H1 (cell line): Measurements from ENCODE around the gene CPED1. TPM values are rescaled to one million over a fixed set of nuclear protein-coding genes. Genes with fewer than 3 reads are reported as not detected.

Experiments used
- CTCF ChIA-PET: fragments of 300-600 bp; sonication (Branson Sonifier 250); formaldehyde crosslinking; loops from one replicate; lab custom pipeline; 2021; ENCODE audit not compliant: partially characterized antibody; lab: Charles Lee
- POLR2A ChIA-PET: fragments of 300-600 bp; sonication (Branson Sonifier 250); formaldehyde crosslinking; loops from one replicate; lab custom pipeline; 2021; ENCODE audit warnings: inconsistent platforms; ENCODE audit not compliant: partially characterized antibody; lab: Charles Lee
- DNase-seq, 2 experiments: peaks; one replicate each; pipeline versions ENCODE4 v3.0.0 to v3.0.0-alpha.2; 2010 to 2022; ENCODE audit warnings: low spot score in 2 of 2, low read depth in 1 of 2, mixed read lengths in 1 of 2
- FAIRE-seq: peaks from 2 replicates; lab custom pipeline; 2011; peaks lifted over from hg19 to GRCh38; lab: Jason Lieb, UNC
- H2AFZ ChIP-seq: 2 replicates; pipeline ENCODE4 v1.8.1; 2012; ENCODE audit warnings: low read length, inconsistent platforms
- H2AK5ac ChIP-seq: 2 replicates; pipeline ENCODE4 v1.6.1; 2013; ENCODE audit warnings: low read depth, low read length
- H2BK120ac ChIP-seq: replicated peaks from 2 replicates; pipeline ENCODE3; 2013; ENCODE audit warnings: low read depth, low read length, inconsistent platforms
- H2BK12ac ChIP-seq: 2 replicates; pipeline ENCODE4 v1.6.1; 2013; ENCODE audit warnings: low read depth, low read length
- H2BK15ac ChIP-seq: 2 replicates; pipeline ENCODE4 v1.6.1; 2013; ENCODE audit warnings: low read length
- H2BK20ac ChIP-seq: 2 replicates; pipeline ENCODE4 v1.6.1; 2013; ENCODE audit warnings: low read length
- H2BK5ac ChIP-seq: 2 replicates; pipeline ENCODE4 v1.6.1; 2013; ENCODE audit warnings: low read depth, low read length
- H3K14ac ChIP-seq: 2 replicates; pipeline ENCODE4 v1.6.1; 2013; ENCODE audit warnings: inconsistent platforms; ENCODE audit not compliant: insufficient read length
- H3K18ac ChIP-seq: 2 replicates; pipeline ENCODE4 v1.6.1; 2013; ENCODE audit warnings: low read length; ENCODE audit errors: extremely low read depth
- H3K23ac ChIP-seq: 2 replicates; pipeline ENCODE4 v1.6.1; 2013; ENCODE audit warnings: inconsistent platforms; ENCODE audit not compliant: insufficient read length
- H3K23me2 ChIP-seq: 2 replicates; pipeline ENCODE4 v1.6.1; 2013; ENCODE audit warnings: low read depth, low read length
- H3K27ac ChIP-seq: 2 replicates; pipeline ENCODE4 v1.6.1; 2011; ENCODE audit warnings: low read depth, low read length, inconsistent platforms
- H3K27me3 ChIP-seq, 4 experiments: replicated peaks in 1 of 4; 1 replicate in 1 of 4; 2 replicates in 3 of 4; pipeline versions ENCODE4 v1.6.1 to v1.8.1; 2011 to 2013; ENCODE audit warnings: low read length in 3 of 4, mild to moderate bottlenecking in 3 of 4, inconsistent platforms in 2 of 4, mixed read lengths in 2 of 4, moderate library complexity in 1 of 4; ENCODE audit not compliant: control insufficient read depth in 3 of 4, insufficient read depth in 3 of 4; ENCODE audit errors: extremely low read depth in 1 of 4
- H3K36me3 ChIP-seq, 4 experiments: 2 replicates each; pipeline versions ENCODE4 v1.6.1 to v1.8.1; 2011 to 2013; ENCODE audit warnings: mild to moderate bottlenecking in 4 of 4, low read length in 3 of 4, moderate library complexity in 2 of 4, control low read depth in 1 of 4, inconsistent platforms in 1 of 4; ENCODE audit not compliant: insufficient read depth in 4 of 4, control insufficient read depth in 2 of 4
- H3K4ac ChIP-seq: replicated peaks from 2 replicates; pipeline ENCODE3; 2013; ENCODE audit warnings: low read length, low read depth, mixed read lengths, inconsistent platforms; ENCODE audit not compliant: insufficient read length
- H3K4me1 ChIP-seq, 4 experiments: replicated peaks in 1 of 4; 1 replicate in 1 of 4; 2 replicates in 3 of 4; pipeline versions ENCODE4 v1.6.1 to v1.8.1; 2011 to 2013; ENCODE audit warnings: low read length in 3 of 4, inconsistent platforms in 2 of 4, mixed read lengths in 1 of 4; ENCODE audit not compliant: insufficient read depth in 4 of 4, control insufficient read depth in 3 of 4
- H3K4me2 ChIP-seq, 2 experiments: 2 replicates each; pipeline versions ENCODE4 v1.6.1 to v1.8.1; 2011 to 2013; ENCODE audit warnings: low read depth in 2 of 2, low read length in 2 of 2, control low read depth in 1 of 2, inconsistent platforms in 1 of 2, mild to moderate bottlenecking in 1 of 2; ENCODE audit not compliant: insufficient read depth in 1 of 2
- H3K4me3 ChIP-seq, 4 experiments: fragments of 200-600, 300-600 bp in 1 of 4; sonication (generic), shearing (Covaris generic), sonication (Bioruptor Twin) in 1 of 4; 2 replicates each; pipeline versions ENCODE4 v1.5.1 to v1.8.1; 2011 to 2016; ENCODE audit warnings: low read length in 4 of 4, low read depth in 3 of 4, control low read depth in 2 of 4, inconsistent platforms in 2 of 4, mild to moderate bottlenecking in 2 of 4, mixed read lengths in 1 of 4, moderate library complexity in 1 of 4; ENCODE audit not compliant: insufficient read depth in 2 of 4; ENCODE audit errors: extremely low read depth in 1 of 4
- H3K56ac ChIP-seq: replicated peaks from 2 replicates; pipeline ENCODE3; 2013; ENCODE audit warnings: low read depth, mild to moderate bottlenecking, mixed read lengths, low read length, inconsistent platforms; ENCODE audit not compliant: insufficient read length
- H3K79me1 ChIP-seq: 2 replicates; pipeline ENCODE4 v1.6.1; 2013; ENCODE audit warnings: low read depth, low read length, control low read depth
- H3K79me2 ChIP-seq, 2 experiments: 2 replicates each; pipeline versions ENCODE4 v1.6.1 to v1.8.1; 2012 to 2013; ENCODE audit warnings: low read length in 2 of 2, mild to moderate bottlenecking in 2 of 2, inconsistent platforms in 1 of 2; ENCODE audit not compliant: insufficient read depth in 2 of 2, control insufficient read depth in 1 of 2
- H3K9ac ChIP-seq, 4 experiments: replicated peaks in 1 of 4; 1 replicate in 1 of 4; 2 replicates in 3 of 4; pipeline versions ENCODE4 v1.6.1 to v1.8.1; 2011 to 2013; ENCODE audit warnings: low read depth in 3 of 4, low read length in 3 of 4, control low read depth in 2 of 4, mild to moderate bottlenecking in 2 of 4, moderate library complexity in 2 of 4, inconsistent platforms in 1 of 4; ENCODE audit errors: extremely low read depth in 1 of 4
- H3K9me3 ChIP-seq, 2 experiments: 2 replicates each; pipeline versions ENCODE4 v1.6.1 to v1.8.1; 2012 to 2013; ENCODE audit warnings: mild to moderate bottlenecking in 2 of 2, moderate library complexity in 2 of 2, control low read depth in 1 of 2, inconsistent platforms in 1 of 2, low read depth in 1 of 2, low read length in 1 of 2, mixed read lengths in 1 of 2; ENCODE audit not compliant: insufficient read depth in 2 of 2
- H4K20me1 ChIP-seq, 2 experiments: replicated peaks in 1 of 2; 2 replicates each; pipeline versions ENCODE3 to v1.8.1; 2011 to 2013; ENCODE audit warnings: inconsistent platforms in 2 of 2, low read length in 2 of 2, mild to moderate bottlenecking in 1 of 2; ENCODE audit not compliant: insufficient read depth in 2 of 2, control insufficient read depth in 1 of 2
- H4K5ac ChIP-seq: 2 replicates; pipeline ENCODE4 v1.6.1; 2013; ENCODE audit warnings: low read length, low read depth, mixed read lengths, inconsistent platforms; ENCODE audit not compliant: insufficient read length
- H4K8ac ChIP-seq: 2 replicates; pipeline ENCODE4 v1.8.0; 2013; ENCODE audit warnings: mild to moderate bottlenecking, moderate library complexity, low read length, inconsistent platforms; ENCODE audit not compliant: insufficient read depth; ENCODE audit errors: extremely low read depth
- H4K91ac ChIP-seq: replicated peaks from 2 replicates; pipeline ENCODE3; 2013; ENCODE audit warnings: low read length, mixed read lengths, inconsistent platforms; ENCODE audit not compliant: insufficient read length
- HDAC2 ChIP-seq, 2 experiments: fragments of 300-600 bp in 1 of 2; sonication (generic) in 1 of 2; IDR thresholded peaks; 2 replicates each; pipeline ENCODE4 v1.6.1; 2011 to 2012; ENCODE audit warnings: low read depth in 2 of 2, low read length in 2 of 2, mild to moderate bottlenecking in 2 of 2, moderate library complexity in 2 of 2, borderline replicate concordance in 1 of 2, inconsistent platforms in 1 of 2
- POLR2A ChIP-seq, 2 experiments: IDR thresholded peaks; 1 replicate in 1 of 2; 2 replicates in 1 of 2; pipeline ENCODE4 v1.6.1; 2011; ENCODE audit warnings: low read depth in 2 of 2, low read length in 2 of 2, mild to moderate bottlenecking in 2 of 2; ENCODE audit errors: control extremely low read depth in 1 of 2
- RBBP5 ChIP-seq: IDR thresholded peaks from 2 replicates; pipeline ENCODE4 v1.7.1; 2012; ENCODE audit warnings: low read depth, mild to moderate bottlenecking, inconsistent platforms, low read length, moderate library complexity, borderline replicate concordance
- TBP ChIP-seq: IDR thresholded peaks from 2 replicates; pipeline ENCODE4 v1.6.1; 2011; ENCODE audit warnings: low read depth, low read length, improper control_type of control experiment
- WGBS, 2 experiments: shearing (Covaris generic) in 1 of 2; methylation state at CpG; one replicate each; pipeline versions ENCODE4 v1.1.6 to v1.1.7; 2013 to 2015; ENCODE audit warnings: low lambda C conversion rate in 2 of 2, mixed read lengths in 2 of 2, inconsistent platforms in 1 of 2, low coverage in 1 of 2, missing lambda C conversion rate in 1 of 2; ENCODE audit not compliant: insufficient replicate concordance in 2 of 2, insufficient coverage in 1 of 2, insufficient read length in 1 of 2; ENCODE audit errors: extremely low coverage in 1 of 2, missing lambda C conversion rate in 1 of 2; 5-methylcytosine and 5-hydroxymethylcytosine counted together
- polyA plus RNA-seq, 7 experiments: library from polyadenylated mRNA; depleted of rRNA in 3 of 7; stranded (reverse) in 5 of 7; unstranded in 2 of 7; fragments of >200 nt in 5 of 7; fragments of 200-250 nt in 2 of 7; gene quantifications; 1 replicate in 5 of 7; 2 replicates in 1 of 7; 4 replicates in 1 of 7; pipeline versions ENCODE4 v1.2.1 to v1.2.3, GENCODE V29; 2011 to 2013; ENCODE audit warnings: missing spikeins in 2 of 7, mixed read lengths in 2 of 7
- total RNA-seq: library from RNA; stranded (reverse); fragmentation: NEBNext Ultra II Directional; extraction: Animal tissue kit (Norgen Biotek cat#: 25700); gene quantifications from 2 replicates; pipeline ENCODE4 v1.2.1, GENCODE V29; 2021

Gene CPED1
- total and polyA plus RNA-seq, 2 of the 8 experiments (the other 6 are each of a cell fraction or from before 2014, with no cell fraction given): 0.08 to 0.39 TPM

DNA sequence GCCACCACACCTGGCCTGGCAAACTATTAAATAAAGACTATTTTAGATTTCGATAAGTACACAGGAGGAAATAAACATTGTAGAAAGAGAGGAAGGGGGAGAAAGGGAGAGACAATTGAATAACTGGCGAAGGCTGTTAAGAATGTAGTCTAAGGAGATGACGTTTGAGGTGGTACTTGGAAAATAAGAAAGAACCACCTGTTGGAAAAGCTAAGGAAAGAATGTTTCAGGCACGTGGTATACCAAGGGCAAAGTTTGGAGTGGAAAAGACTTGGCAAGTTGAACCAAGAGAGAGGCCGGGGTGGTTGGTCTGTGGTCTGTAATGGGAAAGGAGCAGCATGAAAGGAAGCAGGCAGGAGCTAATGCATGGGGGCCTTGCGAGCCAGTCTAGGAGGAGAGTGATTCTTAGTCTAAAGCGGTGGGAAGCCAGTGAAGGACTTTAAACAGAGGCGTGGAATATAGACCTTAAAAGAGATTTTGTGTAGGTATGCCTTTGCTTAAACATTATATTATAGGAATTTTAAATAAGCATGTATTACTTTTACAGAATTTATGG is 28.5 kb upstream of the CPED1 start:
- Histone ChIP-seq H4K5ac (no peak overlapping the region), H2BK15ac (no peak overlapping the region), H2BK120ac (no peak overlapping the region), H3K14ac (no peak overlapping the region), H3K4me2 (no peak overlapping the region), H3K23me2 (no peaks in the 10 kb centered on the region), H3K79me2 (no peaks in the 10 kb centered on the region; a peak in 1 of 4 replicates), H4K20me1 (no peaks in the 10 kb centered on the region), H2BK12ac (no peak overlapping the region), H3K79me1 (no peaks in the 10 kb centered on the region), H3K27ac (no peak overlapping the region), H2BK20ac (no peak overlapping the region), H2BK5ac (no peak overlapping the region), H3K27me3 (no peaks in the 10 kb centered on the region), H4K91ac (no peak overlapping the region), H3K23ac (no peak overlapping the region), H3K18ac (no peak overlapping the region), H2AK5ac (no peak overlapping the region), H4K8ac (no peak overlapping the region), H3K9me3 (no peaks in the 10 kb centered on the region), H3K4me3 (no peak overlapping the region), H3K9ac (no peak overlapping the region), H3K4ac (no peak overlapping the region), H3K4me1 (peaks cover 0 to 2% (median 0%) of the 10 kb centered on the region in 4 experiments; a peak in 2 of 7 replicates), H3K56ac (no peak overlapping the region), H2AFZ (no peak overlapping the region), H3K36me3 (peaks cover 2 to 18% (median 6%) of the 10 kb centered on the region in 4 experiments; a peak in 6 of 8 replicates)
- 87% methylated on average over 8 of the region's 8 CpGs; no CpG with 5 or more reads in 1 of the 2 experiments for WGBS, 2 experiments
- FAIRE-seq (no peak), DNase-seq (no peak)
- TF ChIP-seq HDAC2 (IDR thresholded peaks at IDR 0.05; ENCODE audit: borderline replicate concordance in 1 of 2, low read depth in 2 of 2, low read length in 2 of 2) (no peak), POLR2A (IDR thresholded peaks at IDR 0.05; ENCODE audit: control extremely low read depth in 1 of 2, low read depth in 2 of 2, low read length in 2 of 2) (no peak), TBP (no peak), RBBP5 (no peak)
- ChIA-PET CTCF (interaction anchor here (2.5 kb wide), 1 partner anchor 27 kb away, joined by 8 read pairs; no protein-coding TSS in a partner anchor), POLR2A (interaction anchor here (4.2 kb wide), 1 partner anchor 9 kb away, joined by 17 read pairs; the partner anchor contains the start of gene ING3)
